Astrocyte (in vitro differentiated cells and primary cell): ENCODE data around the gene FIZ1. TPM values are rescaled to one million over a fixed set of nuclear protein-coding genes. Genes with fewer than 3 reads are reported as not detected.
A peak's percentile ranks its signal among the peaks of the same experiment; 100 is the strongest.

Experiments used
- DNase-seq: peaks from one replicate; pipeline ENCODE4 v3.0.0-alpha.2; 2010; ENCODE audit warnings: low read depth
- FAIRE-seq: peaks from 2 replicates; lab custom pipeline; 2011; peaks lifted over from hg19 to GRCh38; lab: Jason Lieb, UNC
- H2AFZ ChIP-seq: 2 replicates; pipeline ENCODE4 v1.6.0; 2012; ENCODE audit warnings: low read depth, low read length, inconsistent platforms
- H3K27ac ChIP-seq: 2 replicates; pipeline ENCODE4 v1.5.1; 2011; ENCODE audit warnings: low read depth, low read length, inconsistent platforms
- H3K27me3 ChIP-seq: 2 replicates; pipeline ENCODE4 v1.6.0; 2011; ENCODE audit warnings: low read length, inconsistent platforms; ENCODE audit not compliant: insufficient read depth
- H3K36me3 ChIP-seq: 2 replicates; pipeline ENCODE4 v1.5.1; 2011; ENCODE audit warnings: low read length, inconsistent platforms; ENCODE audit not compliant: insufficient read depth
- H3K4me1 ChIP-seq: 2 replicates; pipeline ENCODE4 v1.5.1; 2011; ENCODE audit warnings: low read length, inconsistent platforms; ENCODE audit not compliant: insufficient read depth
- H3K4me2 ChIP-seq: 2 replicates; pipeline ENCODE4 v1.6.0; 2012; ENCODE audit warnings: low read length, inconsistent platforms
- H3K4me3 ChIP-seq: 2 replicates; pipeline ENCODE4 v1.5.1; 2011; ENCODE audit warnings: low read depth, mild to moderate bottlenecking, low read length, inconsistent platforms; ENCODE audit not compliant: insufficient read depth
- H3K79me2 ChIP-seq: 2 replicates; pipeline ENCODE4 v1.6.0; 2012; ENCODE audit warnings: mild to moderate bottlenecking, low read length, inconsistent platforms; ENCODE audit not compliant: insufficient read depth
- H3K9ac ChIP-seq: 2 replicates; pipeline ENCODE4 v1.6.0; 2012; ENCODE audit warnings: mild to moderate bottlenecking, low read length, inconsistent platforms
- H3K9me3 ChIP-seq: 2 replicates; pipeline ENCODE4 v1.5.1; 2012; ENCODE audit warnings: low read depth, mild to moderate bottlenecking, low read length, inconsistent platforms; ENCODE audit not compliant: insufficient read depth
- H4K20me1 ChIP-seq: 2 replicates; pipeline ENCODE4 v1.6.0; 2012; ENCODE audit warnings: low read length, inconsistent platforms; ENCODE audit not compliant: insufficient read depth
- H3K27ac Mint-ChIP-seq: one replicate; pipeline ENCODE4 v1.8.0; 2021; ENCODE audit warnings: mild to moderate bottlenecking, mixed read lengths; ENCODE audit not compliant: unreplicated experiment
- H3K27me3 Mint-ChIP-seq: one replicate; pipeline ENCODE4 v1.8.0; 2021; ENCODE audit warnings: low read depth, mixed read lengths; ENCODE audit not compliant: unreplicated experiment
- H3K36me3 Mint-ChIP-seq: one replicate; pipeline ENCODE4 v1.8.0; 2021; ENCODE audit warnings: low read depth, mixed read lengths; ENCODE audit not compliant: unreplicated experiment
- H3K4me1 Mint-ChIP-seq: one replicate; pipeline ENCODE4 v1.8.0; 2021; ENCODE audit warnings: low read depth, mixed read lengths; ENCODE audit not compliant: unreplicated experiment
- H3K4me3 Mint-ChIP-seq: one replicate; pipeline ENCODE4 v1.8.0; 2021; ENCODE audit warnings: mild to moderate bottlenecking, moderate library complexity, mixed read lengths; ENCODE audit not compliant: unreplicated experiment
- H3K9me3 Mint-ChIP-seq: one replicate; pipeline ENCODE4 v1.8.0; 2021; ENCODE audit warnings: mild to moderate bottlenecking, mixed read lengths; ENCODE audit not compliant: unreplicated experiment
- EZH2 ChIP-seq: IDR thresholded peaks from 2 replicates; pipeline ENCODE4 v1.6.1; 2012; ENCODE audit warnings: mild to moderate bottlenecking, low read length, inconsistent platforms; ENCODE audit not compliant: insufficient read depth
- total RNA-seq: library from RNA; stranded (reverse); gene quantifications from 2 replicates; pipeline ENCODE4 v1.2.1, GENCODE V29; 2021
- TF ChIP-seq, protein P1 (sequence below): IDR thresholded peaks from 2 replicates; pipeline ENCODE4 v1.5.1; 2011; ENCODE audit warnings: low read depth, mild to moderate bottlenecking, inconsistent platforms, low read length, moderate library complexity; ENCODE audit not compliant: insufficient read depth

FIZ1 gene
- total RNA-seq, 1 donor from 2014 or later, result 14.5 TPM

DNA sequence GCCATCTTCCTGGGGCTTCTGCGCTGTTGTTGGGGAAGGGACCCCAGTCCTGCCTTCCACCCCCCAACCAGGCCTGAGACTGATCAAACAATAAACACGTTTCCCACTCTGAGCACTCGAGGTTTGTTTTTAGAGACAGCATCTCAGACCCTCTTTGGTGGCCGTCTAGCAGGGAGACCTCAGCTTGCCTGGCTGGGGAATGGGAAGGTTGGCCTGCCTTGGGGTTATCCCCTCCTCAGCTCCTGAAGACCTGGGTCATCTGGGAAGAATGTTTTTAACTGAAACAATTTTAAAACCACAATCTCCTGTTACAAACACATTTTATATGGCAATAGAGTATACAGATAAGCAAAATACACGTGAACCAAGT is 46.2 kb upstream of the FIZ1 start:
- H3K79me2 ChIP-seq, result peaks cover 46% of the 10 kb centered on the region
- no peaks in the 10 kb centered on the region for H3K9me3 ChIP-seq
- TF ChIP-seq EZH2, result no peak
- TF ChIP-seq, protein P1, sequence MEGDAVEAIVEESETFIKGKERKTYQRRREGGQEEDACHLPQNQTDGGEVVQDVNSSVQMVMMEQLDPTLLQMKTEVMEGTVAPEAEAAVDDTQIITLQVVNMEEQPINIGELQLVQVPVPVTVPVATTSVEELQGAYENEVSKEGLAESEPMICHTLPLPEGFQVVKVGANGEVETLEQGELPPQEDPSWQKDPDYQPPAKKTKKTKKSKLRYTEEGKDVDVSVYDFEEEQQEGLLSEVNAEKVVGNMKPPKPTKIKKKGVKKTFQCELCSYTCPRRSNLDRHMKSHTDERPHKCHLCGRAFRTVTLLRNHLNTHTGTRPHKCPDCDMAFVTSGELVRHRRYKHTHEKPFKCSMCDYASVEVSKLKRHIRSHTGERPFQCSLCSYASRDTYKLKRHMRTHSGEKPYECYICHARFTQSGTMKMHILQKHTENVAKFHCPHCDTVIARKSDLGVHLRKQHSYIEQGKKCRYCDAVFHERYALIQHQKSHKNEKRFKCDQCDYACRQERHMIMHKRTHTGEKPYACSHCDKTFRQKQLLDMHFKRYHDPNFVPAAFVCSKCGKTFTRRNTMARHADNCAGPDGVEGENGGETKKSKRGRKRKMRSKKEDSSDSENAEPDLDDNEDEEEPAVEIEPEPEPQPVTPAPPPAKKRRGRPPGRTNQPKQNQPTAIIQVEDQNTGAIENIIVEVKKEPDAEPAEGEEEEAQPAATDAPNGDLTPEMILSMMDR, result no peak
- H3K4me3 ChIP-seq, result no peak overlapping the region
- Mint-ChIP-seq H3K27me3 (no peaks in the 10 kb centered on the region), H3K9me3 (no peaks in the 10 kb centered on the region), H3K4me3 (peak overlapping the region; percentile 62), H3K4me1 (peaks cover 15% of the 10 kb centered on the region), H3K36me3 (peaks cover 6% of the 10 kb centered on the region), H3K27ac (peak overlapping the region; percentile 75)
- no peak overlapping the region for H3K4me2 ChIP-seq
- H3K27ac ChIP-seq, result no peak overlapping the region
- no peaks in the 10 kb centered on the region for H3K27me3 ChIP-seq
- DNase-seq (no peak), FAIRE-seq (no peak)
- peaks cover 9% of the 10 kb centered on the region for H3K36me3 ChIP-seq
- H2AFZ ChIP-seq, result no peak overlapping the region
- H3K9ac ChIP-seq, result peak overlapping the region; percentile 33
- peaks cover 20% of the 10 kb centered on the region for H4K20me1 ChIP-seq
- H3K4me1 ChIP-seq, result peaks cover 33% of the 10 kb centered on the region

DNA sequence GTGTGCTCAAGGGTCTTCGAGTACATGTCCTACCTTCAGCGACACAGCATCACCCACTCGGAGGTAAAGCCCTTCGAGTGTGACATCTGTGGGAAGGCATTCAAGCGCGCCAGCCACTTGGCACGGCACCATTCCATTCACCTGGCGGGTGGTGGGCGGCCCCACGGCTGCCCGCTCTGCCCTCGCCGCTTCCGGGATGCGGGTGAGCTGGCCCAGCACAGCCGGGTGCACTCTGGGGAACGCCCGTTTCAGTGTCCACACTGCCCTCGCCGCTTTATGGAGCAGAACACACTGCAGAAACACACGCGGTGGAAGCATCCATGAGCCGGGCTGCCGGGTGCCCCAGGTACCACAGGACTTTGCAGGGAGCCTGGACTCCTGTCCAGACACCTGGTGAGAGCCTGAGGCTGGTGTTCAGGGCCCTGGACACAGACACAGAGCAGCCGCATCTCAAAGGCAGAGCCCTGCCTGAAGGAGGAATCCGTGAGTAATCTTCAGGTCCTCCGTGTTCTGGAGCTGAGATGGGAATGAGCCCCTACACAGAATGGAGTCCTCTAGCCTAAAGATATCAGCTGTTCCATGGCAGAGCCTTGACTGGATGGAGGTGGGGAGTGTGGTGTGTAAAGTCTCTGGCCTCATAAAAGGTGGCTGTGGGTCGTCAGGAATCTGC is 45.7 kb upstream of the FIZ1 start:
- no peak for TF ChIP-seq EZH2
- TF ChIP-seq, protein P1, result no peak
- peak overlapping the region; percentile 100 for H3K4me2 ChIP-seq
- Mint-ChIP-seq H3K4me3 (peak overlapping the region; percentile 97), H3K27me3 (no peaks in the 10 kb centered on the region), H3K4me1 (peaks cover 15% of the 10 kb centered on the region), H3K9me3 (no peaks in the 10 kb centered on the region), H3K27ac (peak overlapping the region; percentile 75), H3K36me3 (peaks cover 5% of the 10 kb centered on the region)
- H3K36me3 ChIP-seq, result peaks cover 9% of the 10 kb centered on the region
- DNase-seq (no peak), FAIRE-seq (no peak)
- no peak overlapping the region for H3K27ac ChIP-seq
- peak overlapping the region; percentile 92 for H3K9ac ChIP-seq
- peaks cover 38% of the 10 kb centered on the region for H3K4me1 ChIP-seq
- no peaks in the 10 kb centered on the region for H3K27me3 ChIP-seq
- peaks cover 20% of the 10 kb centered on the region for H4K20me1 ChIP-seq
- H3K9me3 ChIP-seq, result no peaks in the 10 kb centered on the region
- peak overlapping the region; percentile 87 for H3K4me3 ChIP-seq
- peaks cover 46% of the 10 kb centered on the region for H3K79me2 ChIP-seq
- no peak overlapping the region for H2AFZ ChIP-seq

DNA sequence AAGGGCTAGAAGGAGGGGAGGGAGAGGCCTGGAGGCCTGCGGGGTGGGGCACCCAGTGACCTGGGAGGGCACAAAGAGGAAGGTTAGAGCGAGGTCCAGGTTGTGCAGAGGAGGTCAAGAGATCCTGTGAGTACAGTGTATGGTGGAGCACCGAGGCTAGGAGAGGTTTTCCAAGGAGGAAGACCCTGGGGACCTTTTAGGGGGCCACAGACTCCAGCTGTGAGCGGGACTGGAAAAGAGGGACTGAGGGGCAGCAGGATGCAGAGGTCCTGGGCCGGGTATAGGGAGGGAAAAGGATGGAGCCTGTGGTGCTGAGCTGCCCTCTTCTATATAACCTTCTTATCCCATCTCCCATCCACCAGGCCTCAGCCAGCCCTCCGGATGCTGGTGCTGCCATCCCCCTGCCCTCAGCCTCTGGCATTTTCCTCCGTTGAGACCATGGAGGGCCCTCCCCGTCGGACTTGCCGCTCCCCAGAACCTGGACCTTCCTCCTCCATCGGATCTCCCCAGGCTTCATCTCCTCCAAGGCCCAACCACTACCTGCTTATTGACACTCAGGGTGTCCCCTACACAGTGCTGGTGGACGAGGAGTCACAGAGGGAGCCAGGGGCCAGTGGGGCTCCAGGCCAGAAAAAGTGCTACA is 45.0 kb upstream of the FIZ1 start:
- peak overlapping the region; percentile 41 for H3K27ac ChIP-seq
- H2AFZ ChIP-seq, result no peak overlapping the region
- no peaks in the 10 kb centered on the region for H3K9me3 Mint-ChIP-seq
- TF ChIP-seq, protein P1, result no peak
- no peak for TF ChIP-seq EZH2
- DNase-seq (no peak), FAIRE-seq (no peak)
- peak overlapping the region; percentile 94 for H3K27ac Mint-ChIP-seq
- H3K36me3 ChIP-seq, result peaks cover 9% of the 10 kb centered on the region
- peaks cover 48% of the 10 kb centered on the region for H3K79me2 ChIP-seq
- H3K9ac ChIP-seq, result peak overlapping the region; percentile 92
- H3K4me3 Mint-ChIP-seq, result peak overlapping the region; percentile 97
- no peaks in the 10 kb centered on the region for H3K27me3 Mint-ChIP-seq
- peaks cover 41% of the 10 kb centered on the region for H3K4me1 ChIP-seq
- H3K4me2 ChIP-seq, result peak overlapping the region; percentile 100
- H3K9me3 ChIP-seq, result no peaks in the 10 kb centered on the region
- peaks cover 21% of the 10 kb centered on the region for H4K20me1 ChIP-seq
- peaks cover 5% of the 10 kb centered on the region for H3K36me3 Mint-ChIP-seq
- H3K27me3 ChIP-seq, result no peaks in the 10 kb centered on the region
- H3K4me1 Mint-ChIP-seq, result peaks cover 15% of the 10 kb centered on the region
- peak overlapping the region; percentile 87 for H3K4me3 ChIP-seq
